ENCODE measurements around the gene NR3C2.

- TF ChIP-seq, protein P1, sequence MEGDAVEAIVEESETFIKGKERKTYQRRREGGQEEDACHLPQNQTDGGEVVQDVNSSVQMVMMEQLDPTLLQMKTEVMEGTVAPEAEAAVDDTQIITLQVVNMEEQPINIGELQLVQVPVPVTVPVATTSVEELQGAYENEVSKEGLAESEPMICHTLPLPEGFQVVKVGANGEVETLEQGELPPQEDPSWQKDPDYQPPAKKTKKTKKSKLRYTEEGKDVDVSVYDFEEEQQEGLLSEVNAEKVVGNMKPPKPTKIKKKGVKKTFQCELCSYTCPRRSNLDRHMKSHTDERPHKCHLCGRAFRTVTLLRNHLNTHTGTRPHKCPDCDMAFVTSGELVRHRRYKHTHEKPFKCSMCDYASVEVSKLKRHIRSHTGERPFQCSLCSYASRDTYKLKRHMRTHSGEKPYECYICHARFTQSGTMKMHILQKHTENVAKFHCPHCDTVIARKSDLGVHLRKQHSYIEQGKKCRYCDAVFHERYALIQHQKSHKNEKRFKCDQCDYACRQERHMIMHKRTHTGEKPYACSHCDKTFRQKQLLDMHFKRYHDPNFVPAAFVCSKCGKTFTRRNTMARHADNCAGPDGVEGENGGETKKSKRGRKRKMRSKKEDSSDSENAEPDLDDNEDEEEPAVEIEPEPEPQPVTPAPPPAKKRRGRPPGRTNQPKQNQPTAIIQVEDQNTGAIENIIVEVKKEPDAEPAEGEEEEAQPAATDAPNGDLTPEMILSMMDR (IDR thresholded peaks at IDR 0.05): peak in 3 of 6 experiments; percentile 15 to 24 (median 21)
- no peak for TF ChIP-seq POLR2A (IDR thresholded peaks at IDR 0.05)
These were observed 385.3 kb downstream of the NR3C2 start for GRCh38 chr4:148056879-148057278.
